NCI-H82 (cell line): ENCODE results near the gene LCE2D.
"Not testable (repeated sequence)": the region's sequence is repeated elsewhere in the genome, so short reads cannot be mapped to it uniquely, and the experiment has no call there.

Source experiments
- DNase-seq: peaks from one replicate; lab custom pipeline; 2025; lab: John Stamatoyannopoulos, UW

LCE2D gene, protein sequence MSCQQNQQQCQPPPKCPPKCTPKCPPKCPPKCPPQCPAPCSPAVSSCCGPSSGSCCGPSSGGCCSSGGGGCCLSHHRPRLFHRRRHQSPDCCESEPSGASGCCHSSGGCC

DNA sequence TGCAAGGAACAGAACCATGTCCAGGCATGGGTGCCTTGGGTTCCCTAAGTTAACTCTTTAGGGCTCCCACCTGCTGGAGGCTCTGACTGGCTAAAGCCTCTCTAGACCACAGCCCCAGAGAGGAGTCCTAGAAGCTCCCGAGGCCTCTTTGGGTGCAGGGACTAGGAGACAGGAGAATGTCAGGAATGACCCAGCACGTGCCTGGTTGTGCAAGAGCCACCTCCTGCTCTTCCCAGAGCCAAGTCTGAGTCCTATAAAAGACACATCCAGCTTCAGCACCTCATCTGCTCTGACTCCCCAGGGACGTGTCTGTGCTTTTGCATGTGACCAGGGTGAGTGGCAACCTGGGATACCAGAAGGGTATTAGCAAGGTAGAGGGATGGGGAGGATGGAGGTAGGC, at the start of gene LCE2D:
Gene LCE2D, plus strand, starts transcription at position 283 of the 400 bp plus-strand sequence. CDS start 726 bp downstream, outside the sequence.
- DNase-seq = no peak

GRCh38 chr1:152613511-152613910, 49.7 kb upstream of the LCE2D start, which contains the start of gene LCE3B:
LCE3B (plus strand) TSS chr1:152613811; CDS start chr1:152613811, 0 bp downstream.
- no peak for DNase-seq

DNA sequence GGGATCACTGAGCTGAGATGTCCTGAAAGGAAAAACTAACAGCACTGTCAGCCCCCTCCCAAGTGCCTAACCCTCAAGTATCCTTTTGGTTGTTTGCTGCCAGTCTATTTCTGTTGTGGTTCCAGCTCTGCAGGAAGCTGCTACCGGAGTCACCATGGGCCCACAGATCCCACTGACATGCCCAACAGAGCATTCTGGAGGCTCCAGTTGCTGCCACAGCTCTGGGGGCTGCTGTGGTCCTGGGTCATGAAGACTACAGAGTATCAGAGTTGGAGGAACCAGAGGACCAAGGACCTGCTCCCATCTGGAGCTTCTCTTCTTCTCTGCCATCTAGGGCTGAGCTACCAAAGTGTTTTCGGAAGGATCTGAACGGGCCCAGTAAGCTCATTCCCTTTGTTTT, 41.2 kb upstream of the LCE2D start:
- no peak for DNase-seq

DNA sequence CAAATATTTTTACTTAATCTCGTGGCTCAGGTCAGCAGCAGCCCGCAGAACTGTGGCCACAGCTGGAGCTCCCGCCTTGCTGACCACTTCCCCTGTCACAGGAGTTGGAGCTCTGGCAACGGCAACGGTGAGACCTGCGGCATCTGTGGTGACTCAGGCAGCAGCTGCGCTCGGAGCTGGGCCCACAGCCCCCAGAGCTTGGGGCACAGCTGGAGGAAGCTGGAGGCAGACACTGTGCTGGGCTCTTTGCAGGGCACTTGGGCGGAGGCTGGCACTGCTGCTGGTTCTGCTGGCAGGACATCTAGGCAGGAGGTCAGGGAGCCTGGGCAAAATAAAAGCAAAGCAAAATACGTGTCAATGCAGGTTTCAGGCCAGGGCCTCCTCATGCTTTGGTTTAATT, 40.4 kb upstream of the LCE2D start, which contains the start of gene LCE3A:
Gene LCE3A, minus strand, starts transcription at position 301 of the 400 bp plus-strand sequence. Its CDS starts 0 bp downstream, at position 301.
- DNase-seq = no peak

- DNase-seq = peak; percentile 30
These were observed 39.9 kb upstream of the LCE2D start for GRCh38 chr1:152623203-152623844.

DNA sequence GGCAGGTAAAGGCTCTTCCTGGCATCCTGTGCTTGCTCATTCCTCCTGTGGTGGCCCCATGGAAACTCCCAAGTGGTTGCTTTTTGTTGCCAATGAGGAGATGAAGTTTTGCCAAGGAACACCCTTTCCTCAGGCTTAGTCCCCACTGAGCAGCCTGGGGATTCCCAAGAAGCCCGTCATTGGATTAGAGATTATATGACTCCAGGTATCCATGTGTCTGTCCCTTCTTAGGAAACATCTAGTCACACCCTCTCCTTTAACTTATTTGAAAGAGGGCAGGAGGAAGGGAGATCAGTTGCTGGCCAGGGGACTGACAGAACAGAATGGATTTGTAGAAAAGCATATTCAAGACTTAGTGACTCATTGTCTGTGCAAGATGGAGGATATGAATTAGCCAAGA, 36.4 kb upstream of the LCE2D start:
- DNase-seq = no peak

- DNase-seq = no peak
These were observed 32.6 kb upstream of the LCE2D start for GRCh38 chr1:152630596-152630995.

DNA sequence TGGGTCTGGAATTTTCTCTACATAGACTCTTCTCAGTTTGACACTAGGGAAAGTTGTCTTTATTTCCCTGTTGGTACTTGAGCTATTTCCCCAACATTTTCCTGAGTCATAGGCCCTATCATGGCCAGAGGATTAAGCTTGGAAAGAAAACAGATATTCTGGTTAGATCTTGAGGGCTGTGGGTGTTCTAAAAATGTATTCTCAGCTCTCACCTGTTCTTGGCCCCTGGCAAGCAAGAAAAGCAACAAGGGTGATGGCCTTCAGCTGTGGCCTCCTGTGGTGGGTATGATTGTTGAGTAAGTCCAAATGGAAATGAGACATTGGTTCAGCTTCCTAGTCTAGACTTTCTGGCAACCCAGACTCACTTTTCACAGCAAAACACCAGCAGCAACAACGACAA, 22.8 kb upstream of the LCE2D start:
- no peak for DNase-seq

- no peak for DNase-seq
These were observed 19.2 kb upstream of the LCE2D start for GRCh38 chr1:152643945-152644344.

GRCh38 chr1:152645146-152645545, 18.0 kb upstream of the LCE2D start:
- no peak for DNase-seq

DNA sequence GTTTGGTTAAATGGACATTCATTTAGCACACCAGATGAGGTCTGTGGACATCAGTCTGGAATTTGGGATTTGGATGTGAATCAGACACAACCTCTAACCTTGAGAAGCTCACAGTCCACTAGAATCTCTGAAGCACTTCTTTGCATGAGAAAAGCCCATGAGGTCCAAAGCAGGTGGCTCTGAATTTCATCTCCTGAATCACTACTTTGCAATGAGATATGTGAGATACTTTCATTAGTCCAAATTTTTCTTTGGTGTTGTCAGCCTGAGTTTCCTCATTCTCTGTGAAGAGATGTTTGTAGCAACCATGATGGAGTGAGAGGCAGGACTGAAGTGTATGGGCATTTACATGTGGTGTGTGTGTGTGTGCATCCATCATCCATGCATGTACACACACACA, 16.5 kb upstream of the LCE2D start:
- DNase-seq = no peak

DNA sequence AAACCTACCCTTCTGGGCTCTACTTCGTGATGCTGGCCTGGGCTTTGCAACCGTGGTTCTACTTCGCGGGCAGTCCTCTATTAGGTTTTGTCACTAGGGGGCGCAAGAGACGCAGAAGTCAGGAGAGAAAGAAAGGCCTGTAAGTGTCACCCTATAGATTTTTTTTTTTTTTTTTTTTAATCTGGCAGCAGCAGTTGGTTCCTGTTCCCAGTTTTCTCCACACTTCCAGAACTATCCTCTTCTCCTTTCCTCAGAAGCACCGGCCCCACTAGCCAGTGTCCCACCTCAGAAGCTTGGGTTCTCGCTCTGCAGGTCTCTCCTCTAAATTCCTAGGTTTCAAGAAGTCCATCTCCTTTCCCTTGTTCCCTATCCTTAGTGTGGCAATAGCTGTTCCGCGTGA, 9.1 kb upstream of the LCE2D start:
- DNase-seq = peak; percentile 81

- no peak for DNase-seq
These were observed 6.7 kb upstream of the LCE2D start for GRCh38 chr1:152656459-152656858.

DNA sequence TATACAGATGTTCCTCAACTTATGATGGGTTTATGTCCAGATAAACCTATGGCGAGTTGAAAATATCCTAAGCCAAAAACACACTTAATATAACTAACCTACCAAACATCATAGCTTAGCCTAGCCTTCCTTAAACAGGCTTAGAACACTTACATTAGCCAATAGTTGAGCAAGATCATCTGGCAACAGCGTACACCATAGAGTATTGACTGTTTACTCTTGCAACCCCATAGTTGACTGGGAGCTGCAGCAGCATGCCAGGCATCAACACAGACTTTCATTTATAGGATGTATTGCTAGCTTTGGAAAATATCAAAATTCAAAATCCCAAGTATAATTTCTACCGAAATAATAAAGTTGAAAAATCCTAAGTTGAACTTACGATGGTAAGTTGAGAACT, 5.5 kb upstream of the LCE2D start:
- no peak for DNase-seq

- DNase-seq = no peak
These were observed 4.5 kb upstream of the LCE2D start for GRCh38 chr1:152658649-152659048.

- DNase-seq = not testable (repeated sequence)
These were observed 3.0 kb downstream of the LCE2D start for GRCh38 chr1:152666171-152666570.

DNA sequence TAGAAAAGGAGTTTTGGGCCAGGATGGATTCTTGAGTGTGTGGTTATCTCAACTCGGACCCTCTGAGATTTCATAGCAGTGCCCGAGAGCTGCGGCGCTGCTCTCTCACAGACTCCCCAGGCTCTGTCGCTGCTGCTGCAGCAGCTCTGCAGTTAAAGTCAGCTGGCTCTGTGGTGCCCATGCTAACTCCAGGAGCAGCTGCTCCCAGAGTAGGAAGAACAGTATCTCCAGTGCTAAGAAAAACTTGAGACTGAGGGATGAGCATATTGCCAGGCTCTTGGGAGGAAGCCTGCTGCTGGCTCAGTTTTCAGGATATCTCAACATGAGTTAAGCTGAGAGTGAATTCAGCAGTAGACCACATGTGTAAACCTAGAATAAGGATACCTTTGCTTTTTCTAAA, 4.5 kb downstream of the LCE2D start:
- no peak for DNase-seq

DNA sequence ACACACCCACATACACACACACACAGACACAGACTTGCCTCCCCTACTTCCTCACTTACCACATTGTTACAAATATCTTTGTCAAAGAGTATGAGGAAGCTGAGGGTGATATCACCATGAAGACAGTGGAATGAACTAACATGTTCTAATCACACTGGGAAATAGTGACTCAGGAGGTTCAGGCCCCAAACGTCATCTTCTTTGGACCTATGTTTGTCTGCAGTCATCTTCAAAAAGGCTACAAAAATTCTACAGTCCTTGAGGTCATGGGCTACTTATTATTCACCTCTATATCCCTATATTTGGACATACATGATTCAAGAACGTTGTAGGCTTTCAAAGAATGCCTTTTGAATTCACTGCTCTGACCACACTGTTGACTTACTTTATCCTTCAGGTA, 9.8 kb downstream of the LCE2D start:
- no peak for DNase-seq

DNA sequence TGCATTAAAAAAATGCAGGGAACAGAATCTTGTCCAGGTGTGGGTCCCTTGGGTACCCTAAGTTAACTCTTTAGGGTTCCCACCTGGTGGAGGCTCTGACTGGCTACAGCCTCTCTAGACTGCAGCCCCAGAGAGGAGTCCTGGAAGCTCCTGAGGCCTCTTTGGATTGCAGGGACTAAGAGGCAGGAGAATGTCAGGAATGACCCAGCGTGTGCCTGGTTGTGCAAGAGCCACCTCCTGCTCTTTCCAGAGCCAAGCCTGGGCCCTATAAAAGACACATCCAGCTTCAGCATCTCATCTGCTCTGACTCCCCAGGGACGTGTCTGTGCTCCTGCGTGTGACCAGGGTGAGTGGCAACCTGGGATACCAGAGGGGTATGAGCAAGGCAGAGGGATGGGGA, 11.8 kb downstream of the LCE2D start, which contains the start of gene LCE2C:
Gene LCE2C, plus strand, starts transcription at position 297 of the 400 bp plus-strand sequence. CDS start 737 bp downstream, outside the sequence.
- DNase-seq = not testable (repeated sequence)

DNA sequence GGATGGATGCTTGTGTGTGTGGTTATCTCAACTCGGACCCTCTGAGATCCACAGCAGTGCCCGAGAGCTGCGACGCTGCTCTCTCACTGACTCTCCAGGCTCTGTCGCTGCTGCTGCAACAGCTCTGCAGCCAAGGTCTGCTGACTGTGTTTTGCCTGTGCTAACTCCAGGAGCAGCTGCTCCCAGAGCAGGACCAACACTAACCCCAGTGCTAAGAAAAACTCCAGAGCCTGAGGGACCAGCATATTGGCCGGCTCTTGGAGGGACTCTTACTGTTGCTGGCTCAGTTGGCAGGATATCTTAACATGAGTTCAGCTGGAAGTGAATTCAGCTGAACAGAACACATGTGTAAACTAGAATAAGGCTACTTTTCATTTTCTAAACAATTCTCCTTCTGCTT, 16.3 kb downstream of the LCE2D start:
- DNase-seq = no peak

- peak; percentile 13 for DNase-seq
These were observed 18.4 kb downstream of the LCE2D start for GRCh38 chr1:152681616-152682015.

DNA sequence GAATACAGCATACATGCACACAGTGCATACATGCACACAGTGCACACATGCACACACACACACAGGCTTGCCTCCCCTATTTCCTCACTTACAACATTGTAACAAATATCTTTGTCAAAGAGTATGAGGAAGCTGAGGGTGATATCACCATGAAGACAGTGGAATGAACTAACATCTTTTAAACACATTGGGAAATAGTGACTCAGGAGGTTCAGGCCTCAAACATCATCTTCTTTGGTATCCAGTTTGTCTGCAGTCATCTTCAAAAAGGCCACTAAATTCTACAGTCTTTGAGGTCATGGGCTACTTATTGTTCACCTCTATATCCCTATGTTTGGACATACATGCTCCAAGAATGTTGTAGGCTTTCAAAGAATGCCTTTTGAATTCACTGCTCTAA, 20.7 kb downstream of the LCE2D start:
- DNase-seq = no peak

DNA sequence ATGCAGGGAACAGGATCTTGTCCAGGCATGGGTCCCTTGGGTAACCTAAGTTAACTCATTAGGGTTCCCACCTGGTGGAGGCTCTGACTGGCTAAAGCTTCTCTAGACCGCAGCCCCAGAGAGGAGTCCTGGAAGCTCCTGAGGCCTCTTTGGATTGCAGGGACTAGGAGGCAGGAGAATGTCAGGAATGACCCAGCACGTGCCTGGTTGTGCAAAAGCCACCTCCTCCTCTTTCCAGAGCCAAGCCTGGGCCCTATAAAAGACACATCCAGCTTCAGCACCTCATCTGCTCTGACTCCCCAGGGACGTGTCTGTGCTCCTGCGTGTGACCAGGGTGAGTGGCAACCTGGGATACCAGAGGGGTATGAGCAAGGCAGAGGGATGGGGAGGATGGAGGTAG, 22.6 kb downstream of the LCE2D start, which contains the start of gene LCE2B:
Gene LCE2B, plus strand, starts transcription at position 301 of the 400 bp plus-strand sequence. CDS start 721 bp downstream, outside the sequence.
- DNase-seq = not testable (repeated sequence)
